ENCODE results near the gene TAGLN.

TAGLN gene

DNA sequence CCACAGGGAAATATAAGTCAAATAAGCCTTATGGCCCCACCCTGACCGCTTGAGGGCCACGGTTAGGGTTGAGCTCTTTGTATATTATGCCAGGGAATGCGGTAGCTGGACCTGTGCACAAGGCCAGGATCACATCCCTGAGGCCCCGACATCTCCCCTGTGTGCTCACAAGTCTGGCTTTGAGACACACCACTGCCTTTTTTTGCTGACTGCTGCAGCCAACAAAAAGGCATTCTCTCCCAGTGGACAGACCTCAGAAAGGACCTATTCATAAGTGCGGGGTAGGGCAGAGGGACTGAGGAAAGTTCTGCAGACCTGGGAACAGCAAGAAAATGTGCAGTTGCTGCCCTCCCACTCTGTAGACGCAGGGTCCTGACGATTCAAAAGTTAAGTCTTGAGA lies 24.1 kb upstream of the TAGLN start:
- H3K4me1 ChIP-seq (ENCODE audit: insufficient read depth, low read length, poor library complexity, severe bottlenecking): peaks cover 14% of the 10 kb centered on the region
- H3K36me3 ChIP-seq (ENCODE audit: insufficient read depth, low read length): peaks cover 19% of the 10 kb centered on the region; the same call in 1 of the 2 replicates
- H3K79me2 ChIP-seq (ENCODE audit: insufficient read depth, low read length): no peaks in the 10 kb centered on the region
- H4K20me1 ChIP-seq (ENCODE audit: insufficient read depth, low read length, poor library complexity, severe bottlenecking): no peaks in the 10 kb centered on the region
- no peak overlapping the region for H3K4me2 ChIP-seq (ENCODE audit: low read depth, low read length, poor library complexity, severe bottlenecking)
- H3K27me3 ChIP-seq (ENCODE audit: insufficient read depth, low read length, poor library complexity, severe bottlenecking): no peaks in the 10 kb centered on the region
- no peak overlapping the region for H2AFZ ChIP-seq (ENCODE audit: low read length)
- H3F3A ChIP-seq (ENCODE audit: low read depth): peaks cover 8% of the 10 kb centered on the region; the same call in 1 of the 2 replicates
- no peak overlapping the region for H3K4me3 ChIP-seq (ENCODE audit: low read length, poor library complexity, severe bottlenecking)
- no peak overlapping the region for H3K9ac ChIP-seq (ENCODE audit: low read depth, low read length, poor library complexity, severe bottlenecking)
- no peaks in the 10 kb centered on the region for H3K9me2 ChIP-seq (replicated peaks; ENCODE audit: low read depth, low read length)
- H3K9me3 ChIP-seq (ENCODE audit: insufficient read depth, low read depth, low read length): no peaks in the 10 kb centered on the region
- no peak for TF ChIP-seq EZH2phosphoT487 (IDR thresholded peaks at IDR 0.05; ENCODE audit: borderline replicate concordance)
- TF ChIP-seq, protein P1, sequence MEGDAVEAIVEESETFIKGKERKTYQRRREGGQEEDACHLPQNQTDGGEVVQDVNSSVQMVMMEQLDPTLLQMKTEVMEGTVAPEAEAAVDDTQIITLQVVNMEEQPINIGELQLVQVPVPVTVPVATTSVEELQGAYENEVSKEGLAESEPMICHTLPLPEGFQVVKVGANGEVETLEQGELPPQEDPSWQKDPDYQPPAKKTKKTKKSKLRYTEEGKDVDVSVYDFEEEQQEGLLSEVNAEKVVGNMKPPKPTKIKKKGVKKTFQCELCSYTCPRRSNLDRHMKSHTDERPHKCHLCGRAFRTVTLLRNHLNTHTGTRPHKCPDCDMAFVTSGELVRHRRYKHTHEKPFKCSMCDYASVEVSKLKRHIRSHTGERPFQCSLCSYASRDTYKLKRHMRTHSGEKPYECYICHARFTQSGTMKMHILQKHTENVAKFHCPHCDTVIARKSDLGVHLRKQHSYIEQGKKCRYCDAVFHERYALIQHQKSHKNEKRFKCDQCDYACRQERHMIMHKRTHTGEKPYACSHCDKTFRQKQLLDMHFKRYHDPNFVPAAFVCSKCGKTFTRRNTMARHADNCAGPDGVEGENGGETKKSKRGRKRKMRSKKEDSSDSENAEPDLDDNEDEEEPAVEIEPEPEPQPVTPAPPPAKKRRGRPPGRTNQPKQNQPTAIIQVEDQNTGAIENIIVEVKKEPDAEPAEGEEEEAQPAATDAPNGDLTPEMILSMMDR (conservative IDR thresholded peaks at IDR 0.05; ENCODE audit: low read length): no peak

DNA sequence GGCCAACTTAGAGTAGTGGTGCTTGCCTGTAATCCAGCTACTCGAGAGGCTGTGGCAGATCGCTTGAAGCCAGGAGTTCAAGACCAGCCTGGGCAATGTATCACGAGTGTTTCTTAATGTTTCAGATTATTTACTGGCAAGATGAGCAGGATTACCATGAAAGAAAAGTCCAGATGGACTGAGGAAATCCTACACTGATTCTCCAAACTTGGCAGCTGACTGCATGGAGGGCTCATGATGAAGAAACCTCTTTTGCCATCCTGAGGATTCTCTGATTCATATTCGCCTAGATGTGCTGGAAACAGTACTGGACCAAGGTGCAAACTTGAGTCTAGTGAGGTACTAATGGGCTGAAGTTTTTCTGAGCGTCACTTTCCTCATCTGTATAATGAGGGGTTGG lies 23.4 kb upstream of the TAGLN start:
- no peaks in the 10 kb centered on the region for H3K9me3 ChIP-seq (ENCODE audit: insufficient read depth, low read depth, low read length)
- H3K27me3 ChIP-seq (ENCODE audit: insufficient read depth, low read length, poor library complexity, severe bottlenecking): no peaks in the 10 kb centered on the region
- no peaks in the 10 kb centered on the region for H4K20me1 ChIP-seq (ENCODE audit: insufficient read depth, low read length, poor library complexity, severe bottlenecking)
- no peak overlapping the region for H3K4me2 ChIP-seq (ENCODE audit: low read depth, low read length, poor library complexity, severe bottlenecking)
- no peak overlapping the region for H3K9ac ChIP-seq (ENCODE audit: low read depth, low read length, poor library complexity, severe bottlenecking)
- H3F3A ChIP-seq (ENCODE audit: low read depth): peaks cover 8% of the 10 kb centered on the region; the same call in 1 of the 2 replicates
- H3K4me1 ChIP-seq (ENCODE audit: insufficient read depth, low read length, poor library complexity, severe bottlenecking): peaks cover 18% of the 10 kb centered on the region
- H3K4me3 ChIP-seq (ENCODE audit: low read length, poor library complexity, severe bottlenecking): no peak overlapping the region
- TF ChIP-seq EZH2phosphoT487 (IDR thresholded peaks at IDR 0.05; ENCODE audit: borderline replicate concordance): no peak
- TF ChIP-seq, protein P1 (conservative IDR thresholded peaks at IDR 0.05; ENCODE audit: low read length): no peak
- no peaks in the 10 kb centered on the region for H3K79me2 ChIP-seq (ENCODE audit: insufficient read depth, low read length)
- no peak overlapping the region for H2AFZ ChIP-seq (ENCODE audit: low read length)
- H3K36me3 ChIP-seq (ENCODE audit: insufficient read depth, low read length): peaks cover 13% of the 10 kb centered on the region; the same call in 1 of the 2 replicates
- no peaks in the 10 kb centered on the region for H3K9me2 ChIP-seq (replicated peaks; ENCODE audit: low read depth, low read length)

DNA sequence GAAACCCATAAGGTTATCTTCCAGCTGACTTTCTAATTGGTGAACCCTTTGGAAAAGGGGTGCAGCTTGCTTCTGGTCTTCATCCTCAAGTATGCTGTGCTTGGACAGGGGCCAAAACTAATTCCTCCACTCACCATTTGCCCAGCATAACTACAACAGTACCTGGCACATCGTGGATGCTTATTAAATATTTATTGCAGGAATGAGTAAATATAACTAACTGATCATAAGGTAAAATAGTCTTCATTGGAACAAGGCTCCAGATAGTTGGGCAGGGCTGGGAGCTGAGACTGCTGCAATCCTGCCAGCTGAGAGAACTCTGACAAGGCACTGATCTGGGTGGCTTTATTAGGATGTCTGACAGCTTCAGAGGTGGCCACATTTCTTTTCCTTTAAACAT lies 23.0 kb upstream of the TAGLN start:
- TF ChIP-seq, protein P1 (conservative IDR thresholded peaks at IDR 0.05; ENCODE audit: low read length): no peak
- no peak for TF ChIP-seq EZH2phosphoT487 (IDR thresholded peaks at IDR 0.05; ENCODE audit: borderline replicate concordance)
- H3K4me3 ChIP-seq (ENCODE audit: low read length, poor library complexity, severe bottlenecking): no peak overlapping the region

More for the DNA sequence above, 23.0 kb upstream of the TAGLN start:
- peaks cover 8% of the 10 kb centered on the region; the same call in 1 of the 2 replicates for H3F3A ChIP-seq (ENCODE audit: low read depth)
- no peak overlapping the region for H3K9ac ChIP-seq (ENCODE audit: low read depth, low read length, poor library complexity, severe bottlenecking)
- H3K4me1 ChIP-seq (ENCODE audit: insufficient read depth, low read length, poor library complexity, severe bottlenecking): peaks cover 22% of the 10 kb centered on the region
- H3K9me3 ChIP-seq (ENCODE audit: insufficient read depth, low read depth, low read length): no peaks in the 10 kb centered on the region
- peaks cover 9% of the 10 kb centered on the region; the same call in 1 of the 2 replicates for H3K36me3 ChIP-seq (ENCODE audit: insufficient read depth, low read length)
- no peaks in the 10 kb centered on the region for H3K79me2 ChIP-seq (ENCODE audit: insufficient read depth, low read length)
- no peak overlapping the region for H3K4me2 ChIP-seq (ENCODE audit: low read depth, low read length, poor library complexity, severe bottlenecking)
- H2AFZ ChIP-seq (ENCODE audit: low read length): no peak overlapping the region
- no peaks in the 10 kb centered on the region for H3K9me2 ChIP-seq (replicated peaks; ENCODE audit: low read depth, low read length)
- no peaks in the 10 kb centered on the region for H3K27me3 ChIP-seq (ENCODE audit: insufficient read depth, low read length, poor library complexity, severe bottlenecking)
- no peaks in the 10 kb centered on the region for H4K20me1 ChIP-seq (ENCODE audit: insufficient read depth, low read length, poor library complexity, severe bottlenecking)
